Measurements from ENCODE around the gene ANKRD16. TPM values are rescaled to one million over a fixed set of nuclear protein-coding genes. Genes with fewer than 3 reads are reported as not detected.

ANKRD16 gene
- total and polyA plus RNA-seq, 2 of the 8 experiments (the other 6 are each of a cell fraction or from before 2014, with no cell fraction given), result 8.2 to 12.7 TPM

DNA sequence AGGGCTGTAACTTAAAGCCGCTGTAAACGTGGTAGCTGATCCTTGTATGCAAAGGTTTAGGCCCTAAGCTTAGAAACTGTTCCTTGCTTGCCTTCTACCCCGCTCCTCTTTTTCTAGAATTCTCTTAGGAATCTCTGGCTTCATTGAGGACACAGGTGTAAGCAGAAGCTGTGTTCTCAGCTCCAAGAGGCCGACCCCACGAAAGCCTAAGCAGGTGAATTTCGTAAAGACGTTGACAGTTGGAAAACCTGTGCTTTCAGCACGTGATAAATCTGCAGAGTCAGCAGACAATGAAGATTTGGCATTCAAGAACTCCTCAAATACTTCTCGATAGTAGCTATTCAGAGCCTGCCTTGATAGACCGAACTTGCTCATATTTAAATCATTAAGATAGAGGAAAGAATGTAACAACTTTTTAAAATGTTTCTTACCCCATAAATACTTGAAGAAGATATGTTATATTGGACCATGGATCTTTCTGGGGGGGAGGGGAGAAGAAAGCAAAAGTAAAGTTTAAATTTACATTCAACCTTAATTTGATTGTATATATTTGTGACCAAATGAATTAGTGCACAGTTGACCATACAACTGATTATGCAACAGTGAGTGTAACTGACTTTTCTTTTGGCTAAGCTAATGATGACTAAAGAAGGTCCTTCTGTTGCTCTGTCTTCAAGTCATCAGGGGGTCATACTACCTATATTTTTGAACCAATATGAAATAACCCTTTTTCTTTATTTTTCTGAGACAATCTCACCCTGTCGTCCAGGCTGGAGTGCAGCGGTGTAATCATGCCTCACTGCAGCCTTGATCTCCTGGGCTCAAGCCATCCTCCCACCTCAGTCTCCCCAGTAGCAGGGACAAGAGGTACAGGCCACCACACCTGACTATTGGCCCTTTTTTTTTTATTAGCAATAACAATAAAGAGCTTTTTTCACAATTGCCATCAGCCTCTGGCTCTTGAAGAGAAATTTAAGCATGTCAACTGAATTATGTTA lies 75.3 kb downstream of the ANKRD16 start (continued):
- no peak for TF ChIP-seq RXRA (IDR thresholded peaks at IDR 0.05; ENCODE audit: insufficient read depth, low read depth, low read length)
- no peak for TF ChIP-seq SP2 (IDR thresholded peaks at IDR 0.05; ENCODE audit: low read length)
- peak; percentile 35; the same call in 1 of the 2 replicates for TF ChIP-seq MAX (IDR thresholded peaks at IDR 0.05)
- no peak for TF ChIP-seq RFX5 (IDR thresholded peaks at IDR 0.05; ENCODE audit: borderline replicate concordance, low read depth, low read length)
- TF ChIP-seq EP300 (IDR thresholded peaks at IDR 0.05; ENCODE audit: borderline replicate concordance in 1 of 2, low read depth in 2 of 2, low read length in 2 of 2), result no peak
- TF ChIP-seq SIN3A (conservative IDR thresholded peaks at IDR 0.05 in 1 of 2, IDR thresholded peaks at IDR 0.05 in 1 of 2; ENCODE audit: low read depth in 1 of 2, low read length in 2 of 2), result 0 out of 4 replicates have a peak, but pooled peaks of 1 of the 2 experiments have one; percentile 34
- TF ChIP-seq, protein P1, sequence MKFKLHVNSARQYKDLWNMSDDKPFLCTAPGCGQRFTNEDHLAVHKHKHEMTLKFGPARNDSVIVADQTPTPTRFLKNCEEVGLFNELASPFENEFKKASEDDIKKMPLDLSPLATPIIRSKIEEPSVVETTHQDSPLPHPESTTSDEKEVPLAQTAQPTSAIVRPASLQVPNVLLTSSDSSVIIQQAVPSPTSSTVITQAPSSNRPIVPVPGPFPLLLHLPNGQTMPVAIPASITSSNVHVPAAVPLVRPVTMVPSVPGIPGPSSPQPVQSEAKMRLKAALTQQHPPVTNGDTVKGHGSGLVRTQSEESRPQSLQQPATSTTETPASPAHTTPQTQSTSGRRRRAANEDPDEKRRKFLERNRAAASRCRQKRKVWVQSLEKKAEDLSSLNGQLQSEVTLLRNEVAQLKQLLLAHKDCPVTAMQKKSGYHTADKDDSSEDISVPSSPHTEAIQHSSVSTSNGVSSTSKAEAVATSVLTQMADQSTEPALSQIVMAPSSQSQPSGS (IDR thresholded peaks at IDR 0.05; ENCODE audit: low read length), result no peak; the same call in 1 of the 2 replicates
- TF ChIP-seq CHD1 (IDR thresholded peaks at IDR 0.05; ENCODE audit: low read depth, low read length), result no peak
